HG02759 (cell line): ENCODE results near the gene FAM131A.

Experiments
- ATAC-seq: cut with Tn5 transposase; IDR thresholded peaks from one replicate; pipeline ENCODE4 v1.9.1; 2021; ENCODE audit warnings: mild to moderate bottlenecking, moderate library complexity; ENCODE audit not compliant: unreplicated experiment

Gene FAM131A

GRCh38 chr3:184337399-184337714, at the start of gene FAM131A:
FAM131A (plus strand) TSS chr3:184337600; CDS start chr3:184337631, 31 bp downstream.
- ATAC-seq = no peak

GRCh38 chr3:184289426-184289938, 47.9 kb upstream of the FAM131A start:
- ATAC-seq = peak; percentile 43

- ATAC-seq = no peak
Observed at GRCh38 chr3:184290331-184290730, 47.1 kb upstream of the FAM131A start.

GRCh38 chr3:184291044-184291737, 46.2 kb upstream of the FAM131A start:
- ATAC-seq = no peak

GRCh38 chr3:184291738-184292445, 45.5 kb upstream of the FAM131A start:
- ATAC-seq = no peak

GRCh38 chr3:184295771-184296170, 41.6 kb upstream of the FAM131A start:
- ATAC-seq = no peak

- no peak for ATAC-seq
Observed at GRCh38 chr3:184296616-184297015, 40.8 kb upstream of the FAM131A start.

GRCh38 chr3:184298759-184299487, 38.5 kb upstream of the FAM131A start, which contains the start of gene PSMD2:
PSMD2 (plus strand) TSS chr3:184299241; CDS start chr3:184299267, 26 bp downstream.
- ATAC-seq = peak; percentile 95

GRCh38 chr3:184299488-184300377, 37.7 kb upstream of the FAM131A start:
- ATAC-seq = no peak

GRCh38 chr3:184300378-184300720, 37.1 kb upstream of the FAM131A start:
- ATAC-seq = no peak

- no peak for ATAC-seq
Observed at GRCh38 chr3:184305577-184305976, 31.8 kb upstream of the FAM131A start.

GRCh38 chr3:184306341-184306972, 30.9 kb upstream of the FAM131A start:
- ATAC-seq = no peak

- ATAC-seq = no peak
Observed at GRCh38 chr3:184307915-184308314, 29.5 kb upstream of the FAM131A start.

GRCh38 chr3:184308744-184309143, 28.7 kb upstream of the FAM131A start:
- no peak for ATAC-seq

- no peak for ATAC-seq
Observed at GRCh38 chr3:184311633-184312032, 25.8 kb upstream of the FAM131A start.

GRCh38 chr3:184314363-184314699, 23.1 kb upstream of the FAM131A start, which contains the start of gene EIF4G1:
EIF4G1 (plus strand) TSS chr3:184314606; CDS start chr3:184315797, 1,191 bp downstream.
- peak; percentile 89 for ATAC-seq

GRCh38 chr3:184314700-184315542, 22.5 kb upstream of the FAM131A start:
- peak; percentile 70 for ATAC-seq

GRCh38 chr3:184315543-184315867, 21.9 kb upstream of the FAM131A start:
- ATAC-seq = no peak

GRCh38 chr3:184315871-184316661, 21.3 kb upstream of the FAM131A start:
- no peak for ATAC-seq
